GM10248 (cell line): ENCODE results near the gene TOM1.
A peak's percentile ranks its signal among the peaks of the same experiment; 100 is the strongest.

Experiments
- CTCF ChIA-PET: fragments of 300-600 bp; sonication (Branson Sonifier 250); formaldehyde crosslinking; extraction: SDS; loops from one replicate; lab custom pipeline; 2021; ENCODE audit warnings: antibody characterized with exemption; lab: Yijun Ruan, JAX
- POLR2A ChIA-PET: fragments of 350-650 bp; sonication (Branson Sonifier 250); formaldehyde crosslinking; extraction: SDS; loops from one replicate; lab custom pipeline; 2020; ENCODE audit warnings: antibody characterized with exemption; lab: Yijun Ruan, JAX
- DNase-seq: peaks from one replicate; pipeline ENCODE4 v3.0.0; 2012; ENCODE audit errors: extremely low spot score
- TF ChIP-seq, protein P1 (sequence below): IDR thresholded peaks from 2 replicates; pipeline ENCODE4 v1.5.1; 2012; ENCODE audit warnings: mild to moderate bottlenecking, low read depth; ENCODE audit errors: extremely low read depth, missing control alignments, control extremely low read depth

The TOM1 gene

GRCh38 chr22:35337932-35338331 lies 38.2 kb downstream of the TOM1 start:
- TF ChIP-seq, protein P1, sequence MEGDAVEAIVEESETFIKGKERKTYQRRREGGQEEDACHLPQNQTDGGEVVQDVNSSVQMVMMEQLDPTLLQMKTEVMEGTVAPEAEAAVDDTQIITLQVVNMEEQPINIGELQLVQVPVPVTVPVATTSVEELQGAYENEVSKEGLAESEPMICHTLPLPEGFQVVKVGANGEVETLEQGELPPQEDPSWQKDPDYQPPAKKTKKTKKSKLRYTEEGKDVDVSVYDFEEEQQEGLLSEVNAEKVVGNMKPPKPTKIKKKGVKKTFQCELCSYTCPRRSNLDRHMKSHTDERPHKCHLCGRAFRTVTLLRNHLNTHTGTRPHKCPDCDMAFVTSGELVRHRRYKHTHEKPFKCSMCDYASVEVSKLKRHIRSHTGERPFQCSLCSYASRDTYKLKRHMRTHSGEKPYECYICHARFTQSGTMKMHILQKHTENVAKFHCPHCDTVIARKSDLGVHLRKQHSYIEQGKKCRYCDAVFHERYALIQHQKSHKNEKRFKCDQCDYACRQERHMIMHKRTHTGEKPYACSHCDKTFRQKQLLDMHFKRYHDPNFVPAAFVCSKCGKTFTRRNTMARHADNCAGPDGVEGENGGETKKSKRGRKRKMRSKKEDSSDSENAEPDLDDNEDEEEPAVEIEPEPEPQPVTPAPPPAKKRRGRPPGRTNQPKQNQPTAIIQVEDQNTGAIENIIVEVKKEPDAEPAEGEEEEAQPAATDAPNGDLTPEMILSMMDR = peak; percentile 19
- ChIA-PET CTCF (interaction anchor here (1.4 to 2.5 kb wide), 3 partner anchors 10 to 15 kb away, joined by 3 to 6 read pairs (median 3); no protein-coding TSS in a partner anchor), POLR2A (no interaction called here)
- DNase-seq = no peak

GRCh38 chr22:35341090-35341874 lies 41.6 kb downstream of the TOM1 start:
- ChIA-PET POLR2A (no interaction called here), CTCF (interaction anchor here (1.4 to 2.9 kb wide), 2 partner anchors 10 kb away, joined by 5 to 12 read pairs; no protein-coding TSS in a partner anchor)
- DNase-seq = no peak
- TF ChIP-seq, protein P1 = no peak

GRCh38 chr22:35342390-35342789 lies 42.7 kb downstream of the TOM1 start:
- no peak for DNase-seq
- POLR2A ChIA-PET = no interaction called here
- CTCF ChIA-PET = interaction anchor here (1.4 kb wide), 1 partner anchor 12 kb away, joined by 5 read pairs; no protein-coding TSS in a partner anchor
- TF ChIP-seq, protein P1 = no peak

- no peak for DNase-seq
- CTCF ChIA-PET = interaction anchor here (0.7 to 1.5 kb wide), 4 partner anchors 13 to 550 kb away, joined by 3 to 4 read pairs (median 3); no protein-coding TSS in a partner anchor
- TF ChIP-seq, protein P1 = no peak
- POLR2A ChIA-PET = no interaction called here
Measured at GRCh38 chr22:35343664-35344550, 44.2 kb downstream of the TOM1 start.

DNA sequence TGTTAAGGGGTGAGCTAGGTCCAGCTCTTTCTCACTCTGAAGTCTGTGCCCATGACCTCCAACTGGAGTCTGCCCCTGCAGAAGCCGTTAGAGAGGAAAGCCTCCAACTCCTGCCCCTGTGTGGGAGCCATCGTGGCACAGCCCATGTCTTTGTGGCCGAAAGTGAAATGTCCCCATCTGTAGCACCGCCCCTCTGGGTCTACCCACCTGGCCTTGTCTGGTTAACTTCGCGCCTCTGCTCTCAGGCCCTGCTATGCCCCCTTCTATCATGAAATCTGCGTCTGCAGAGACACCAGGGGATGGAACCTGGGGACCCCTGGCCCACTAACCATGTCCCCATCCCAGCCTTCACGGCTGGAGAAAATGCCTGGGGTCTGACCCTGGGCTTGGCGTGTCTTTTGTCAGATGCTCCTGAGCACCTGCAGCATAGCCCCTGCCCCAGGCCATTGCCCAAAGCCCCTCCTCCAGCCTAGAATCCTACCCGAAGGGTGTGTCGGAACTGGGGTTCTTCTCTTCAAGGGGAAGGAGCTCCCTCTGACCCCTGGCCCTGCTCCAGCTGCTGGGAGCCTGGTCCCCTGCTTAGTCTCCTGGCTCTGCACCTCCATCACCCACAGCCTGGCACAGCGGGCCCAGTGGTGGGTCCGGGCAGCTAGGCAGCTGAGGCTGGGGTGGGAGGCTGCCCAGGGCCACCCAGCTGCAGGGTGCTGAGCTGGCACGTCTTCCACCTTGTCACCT lies 45.4 kb downstream of the TOM1 start:
- CTCF ChIA-PET = interaction anchor here (0.8 to 1.5 kb wide), 4 partner anchors 14 to 237 kb away, joined by 3 to 4 read pairs (median 3); no protein-coding TSS in a partner anchor

More for the DNA sequence above, 45.4 kb downstream of the TOM1 start:
- TF ChIP-seq, protein P1 = no peak
- DNase-seq = peak; percentile 52
- POLR2A ChIA-PET = no interaction called here
